Measurements from ENCODE around the gene ZBTB49.

DNA sequence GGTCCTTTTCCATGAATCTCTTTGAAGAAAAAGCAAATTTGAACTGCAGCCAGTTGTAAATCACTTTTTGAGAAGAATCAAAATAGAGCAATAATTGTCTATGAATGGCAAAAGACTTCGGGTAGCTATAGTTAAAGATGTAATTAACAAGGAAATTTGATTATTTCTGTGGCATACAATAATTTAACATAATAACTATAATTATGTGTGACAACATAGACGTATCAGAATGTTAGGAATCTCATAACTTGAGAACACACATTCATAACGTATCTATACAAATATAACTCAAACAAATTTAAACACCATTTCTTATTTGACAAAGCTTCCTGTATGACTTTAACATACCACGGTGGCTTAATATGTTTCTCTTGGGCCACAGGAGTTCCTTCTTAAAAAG is 60.9 kb downstream of the ZBTB49 start:
- TF ChIP-seq POLR2A (IDR thresholded peaks at IDR 0.05): no peak
- TF ChIP-seq, protein P1, sequence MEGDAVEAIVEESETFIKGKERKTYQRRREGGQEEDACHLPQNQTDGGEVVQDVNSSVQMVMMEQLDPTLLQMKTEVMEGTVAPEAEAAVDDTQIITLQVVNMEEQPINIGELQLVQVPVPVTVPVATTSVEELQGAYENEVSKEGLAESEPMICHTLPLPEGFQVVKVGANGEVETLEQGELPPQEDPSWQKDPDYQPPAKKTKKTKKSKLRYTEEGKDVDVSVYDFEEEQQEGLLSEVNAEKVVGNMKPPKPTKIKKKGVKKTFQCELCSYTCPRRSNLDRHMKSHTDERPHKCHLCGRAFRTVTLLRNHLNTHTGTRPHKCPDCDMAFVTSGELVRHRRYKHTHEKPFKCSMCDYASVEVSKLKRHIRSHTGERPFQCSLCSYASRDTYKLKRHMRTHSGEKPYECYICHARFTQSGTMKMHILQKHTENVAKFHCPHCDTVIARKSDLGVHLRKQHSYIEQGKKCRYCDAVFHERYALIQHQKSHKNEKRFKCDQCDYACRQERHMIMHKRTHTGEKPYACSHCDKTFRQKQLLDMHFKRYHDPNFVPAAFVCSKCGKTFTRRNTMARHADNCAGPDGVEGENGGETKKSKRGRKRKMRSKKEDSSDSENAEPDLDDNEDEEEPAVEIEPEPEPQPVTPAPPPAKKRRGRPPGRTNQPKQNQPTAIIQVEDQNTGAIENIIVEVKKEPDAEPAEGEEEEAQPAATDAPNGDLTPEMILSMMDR (IDR thresholded peaks at IDR 0.05): no peak

All from ovary (tissue), 3 donors.